SK-N-SH (cell line): ENCODE results near the gene MYO3A. TPM values are rescaled to one million over a fixed set of nuclear protein-coding genes. Genes with fewer than 3 reads are reported as not detected.

Experiments
- CTCF ChIA-PET: fragments of 300-600, 350-600 bp; formaldehyde crosslinking; extraction: SDS; loops from one replicate; lab custom pipeline; 2021; lab: Yijun Ruan, JAX
- POLR2A ChIA-PET: fragments of 350-600 bp; sonication (Branson Sonifier 250); formaldehyde crosslinking; extraction: SDS; loops from one replicate; lab custom pipeline; 2020; ENCODE audit warnings: antibody characterized with exemption, inconsistent platforms; lab: Yijun Ruan, JAX
- DNase-seq: peaks from one replicate; pipeline ENCODE4 v3.0.0; 2012
- H2AFZ ChIP-seq: fragments of 200-600 bp; sonication (generic); 2 replicates; pipeline ENCODE4 v1.8.1; 2016; ENCODE audit warnings: antibody characterized with exemption, mild to moderate bottlenecking, low read depth
- H3F3A ChIP-seq: fragments of 200-600 bp; sonication (generic); replicated peaks from 2 replicates; pipeline ENCODE3; 2016; ENCODE audit warnings: antibody characterized with exemption, mild to moderate bottlenecking; ENCODE audit not compliant: insufficient read depth
- H3K27ac ChIP-seq, 2 experiments: fragments of 200-500 bp in 1 of 2; fragments of 200-600 bp in 1 of 2; sonication (Bioruptor generic) in 1 of 2; sonication (generic), shearing (Covaris generic) in 1 of 2; 2 replicates each; pipeline versions ENCODE4 v1.5.1 to v1.6.1; 2014 to 2016; ENCODE audit warnings: low read depth in 2 of 2, inconsistent platforms in 1 of 2, low read length in 1 of 2, mild to moderate bottlenecking in 1 of 2, mixed read lengths in 1 of 2
- H3K27me3 ChIP-seq: fragments of 200-600 bp; sonication (generic), shearing (Covaris generic); 2 replicates; pipeline ENCODE4 v1.6.1; 2016; ENCODE audit warnings: mixed run types; ENCODE audit not compliant: insufficient read depth
- H3K36me3 ChIP-seq, 2 experiments: fragments of 200-500 bp in 1 of 2; fragments of 200-600 bp in 1 of 2; sonication (Bioruptor generic) in 1 of 2; sonication (generic) in 1 of 2; replicated peaks in 1 of 2; 2 replicates each; pipeline versions ENCODE3 to v1.5.1; 2014 to 2016; ENCODE audit warnings: low read length in 1 of 2, mild to moderate bottlenecking in 1 of 2; ENCODE audit not compliant: insufficient read depth in 2 of 2, control insufficient read depth in 1 of 2
- H3K4me1 ChIP-seq, 2 experiments: fragments of 200-500 bp in 1 of 2; fragments of 200-600 bp in 1 of 2; sonication (Bioruptor generic) in 1 of 2; sonication (generic), shearing (Covaris generic) in 1 of 2; 2 replicates each; pipeline versions ENCODE4 v1.5.1 to v1.6.1; 2014 to 2016; ENCODE audit warnings: low read depth in 1 of 2, low read length in 1 of 2, mixed run types in 1 of 2; ENCODE audit not compliant: insufficient read depth in 2 of 2, control insufficient read depth in 1 of 2
- H3K4me2 ChIP-seq: fragments of 200-600 bp; sonication (generic), shearing (Covaris generic); 2 replicates; pipeline ENCODE4 v1.6.1; 2017; ENCODE audit warnings: mixed run types
- H3K4me3 ChIP-seq, 2 experiments: fragments of 200-500 bp in 1 of 2; fragments of 200-600 bp in 1 of 2; sonication (Bioruptor generic) in 1 of 2; sonication (generic), shearing (Covaris generic) in 1 of 2; 2 replicates each; pipeline versions ENCODE4 v1.5.1 to v1.8.1; 2014 to 2016; ENCODE audit warnings: low read depth in 2 of 2, inconsistent platforms in 1 of 2, low read length in 1 of 2, mild to moderate bottlenecking in 1 of 2, mixed read lengths in 1 of 2, moderate library complexity in 1 of 2
- H3K79me2 ChIP-seq: fragments of 200-600 bp; sonication (generic); 2 replicates; pipeline ENCODE4 v1.8.1; 2017; ENCODE audit warnings: mild to moderate bottlenecking; ENCODE audit not compliant: insufficient read depth
- H3K9ac ChIP-seq: fragments of 200-600 bp; sonication (generic); 2 replicates; pipeline ENCODE4 v1.6.1; 2017; ENCODE audit warnings: mixed run types
- H3K9me2 ChIP-seq: fragments of 200-600 bp; sonication (generic); 2 replicates; pipeline ENCODE4 v1.6.1; 2017; ENCODE audit warnings: mixed run types
- H3K9me3 ChIP-seq: fragments of 200-600 bp; sonication (generic); 2 replicates; pipeline ENCODE4 v1.6.1; 2017; ENCODE audit warnings: mixed run types, mild to moderate bottlenecking, moderate library complexity
- H4K20me1 ChIP-seq: fragments of 200-600 bp; sonication (generic); 2 replicates; pipeline ENCODE4 v1.6.1; 2017; ENCODE audit warnings: mild to moderate bottlenecking, mixed run types; ENCODE audit not compliant: insufficient read depth
- ELF1 ChIP-seq: IDR thresholded peaks from 2 replicates; pipeline ENCODE4 v1.4.0; 2012
- EP300 ChIP-seq, 2 experiments: IDR thresholded peaks; 2 replicates each; pipeline versions ENCODE4 v1.4.0 to v1.6.1; 2012; ENCODE audit warnings: borderline replicate concordance in 1 of 2, low read depth in 1 of 2, low read length in 1 of 2
- FOXJ3 ChIP-seq: sonication (generic); formaldehyde crosslinking; IDR thresholded peaks from 2 replicates; pipeline ENCODE4 v1.5.1; 2020; ENCODE audit warnings: mild to moderate bottlenecking, missing genetic modification reagents
- FOXM1 ChIP-seq: IDR thresholded peaks from 2 replicates; pipeline ENCODE4 v1.4.0; 2012; ENCODE audit warnings: low read depth, mild to moderate bottlenecking
- GATA2 ChIP-seq: sonication (generic); formaldehyde crosslinking; IDR thresholded peaks from 2 replicates; pipeline ENCODE4 v1.5.0; 2020; ENCODE audit warnings: mild to moderate bottlenecking, missing genetic modification reagents
- MAX ChIP-seq: IDR thresholded peaks from 2 replicates; pipeline ENCODE4 v1.4.0; 2012; ENCODE audit warnings: low read depth
- NFIC ChIP-seq: IDR thresholded peaks from 2 replicates; pipeline ENCODE4 v1.4.0; 2012; ENCODE audit warnings: borderline replicate concordance
- PBX3 ChIP-seq: IDR thresholded peaks from 2 replicates; pipeline ENCODE4; 2012
- RAD21 ChIP-seq: IDR thresholded peaks from 2 replicates; pipeline ENCODE4 v1.6.1; 2012; ENCODE audit warnings: mild to moderate bottlenecking, low read length
- RFX5 ChIP-seq: IDR thresholded peaks from 2 replicates; pipeline ENCODE4 v1.6.1; 2012; ENCODE audit warnings: mild to moderate bottlenecking, improper control_type of control experiment, low read length
- RXRA ChIP-seq: IDR thresholded peaks from 2 replicates; pipeline ENCODE4 v1.4.0; 2012; ENCODE audit warnings: low read depth, mild to moderate bottlenecking, borderline replicate concordance
- SMC3 ChIP-seq: IDR thresholded peaks from 2 replicates; pipeline ENCODE4 v1.6.1; 2012; ENCODE audit warnings: low read depth, low read length, improper control_type of control experiment
- USF1 ChIP-seq: IDR thresholded peaks from 2 replicates; pipeline ENCODE4 v1.4.0; 2012; ENCODE audit warnings: low read depth, borderline replicate concordance
- YY1 ChIP-seq: IDR thresholded peaks from 2 replicates; pipeline ENCODE4 v1.4.0; 2012; ENCODE audit warnings: low read depth, mild to moderate bottlenecking
- WGBS: methylation state at CpG from one replicate; pipeline ENCODE4 v1.1.6; 2017; ENCODE audit warnings: low lambda C conversion rate; 5-methylcytosine and 5-hydroxymethylcytosine counted together
- polyA plus RNA-seq, 3 experiments: library from polyadenylated mRNA; depleted of rRNA; stranded (reverse); fragments of >200 nt; gene quantifications; 2 replicates each; pipeline ENCODE4 v1.2.3, GENCODE V29; 2012
- TF ChIP-seq, protein P1 (sequence below): fragments of 150-350 bp; IDR thresholded peaks from 2 replicates; pipeline ENCODE4 v1.6.1; 2017; ENCODE audit warnings: antibody characterized with exemption, low read length, low read depth, borderline replicate concordance

MYO3A gene
- polyA plus RNA-seq, 1 of the 3 experiments (the other 2 are of a cell fraction), result not detected

DNA sequence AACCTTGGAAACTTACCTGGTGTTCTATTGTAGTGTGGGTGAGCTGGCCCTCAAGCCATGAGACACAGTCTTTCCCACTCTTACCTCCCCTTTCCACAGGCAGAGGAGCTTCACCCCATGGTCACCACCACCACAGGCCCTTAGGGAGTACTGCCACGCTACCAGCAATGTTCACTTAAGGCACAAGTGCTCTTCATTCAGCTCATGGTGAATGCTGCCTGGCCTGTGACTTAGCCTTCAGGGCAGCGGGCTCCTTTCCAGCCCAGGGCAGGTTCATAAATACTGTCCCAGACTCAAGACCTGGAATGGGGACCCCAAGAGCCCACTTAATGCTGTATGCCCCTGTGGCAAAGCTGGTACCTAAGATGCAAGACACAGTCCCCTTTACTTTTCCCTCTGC, 109.4 kb downstream of the MYO3A start:
- H3K79me2 ChIP-seq, result no peaks in the 10 kb centered on the region
- no peaks in the 10 kb centered on the region for H3F3A ChIP-seq
- 0% methylated on average over 1 of the region's 2 CpGs for WGBS
- H3K9ac ChIP-seq, result no peak overlapping the region
- ChIA-PET POLR2A (no interaction called here), CTCF (no interaction called here)
- no peaks in the 10 kb centered on the region for H4K20me1 ChIP-seq
- H3K4me1 ChIP-seq, result no peaks in the 10 kb centered on the region
- no peak overlapping the region for H3K27ac ChIP-seq
- H3K9me2 ChIP-seq, result no peaks in the 10 kb centered on the region
- no peak overlapping the region for H2AFZ ChIP-seq
- H3K9me3 ChIP-seq, result no peaks in the 10 kb centered on the region
- no peaks in the 10 kb centered on the region for H3K27me3 ChIP-seq
- H3K4me2 ChIP-seq, result no peak overlapping the region
- TF ChIP-seq MAX, result no peak
- no peak for TF ChIP-seq NFIC
- no peak for TF ChIP-seq USF1
- TF ChIP-seq SMC3, result no peak
- TF ChIP-seq EP300 (IDR thresholded peaks at IDR 0.05; ENCODE audit: borderline replicate concordance in 1 of 2, low read depth in 1 of 2, low read length in 1 of 2), result no peak
- TF ChIP-seq GATA2, result no peak
- no peak for TF ChIP-seq ELF1
- no peak overlapping the region for H3K4me3 ChIP-seq
- DNase-seq, result no peak
- H3K36me3 ChIP-seq, result no peaks in the 10 kb centered on the region

- ChIA-PET CTCF (no interaction called here), POLR2A (no interaction called here)
- no peaks in the 10 kb centered on the region for H3K27me3 ChIP-seq
- no peaks in the 10 kb centered on the region for H4K20me1 ChIP-seq
- WGBS, result 0% methylated on average over 3 of the region's 3 CpGs
- no peak overlapping the region for H2AFZ ChIP-seq
- no peaks in the 10 kb centered on the region for H3K9me3 ChIP-seq
- H3K36me3 ChIP-seq, result no peaks in the 10 kb centered on the region
- no peak for DNase-seq
- no peak for TF ChIP-seq FOXJ3
- no peak for TF ChIP-seq GATA2
- no peak for TF ChIP-seq EP300 (IDR thresholded peaks at IDR 0.05; ENCODE audit: borderline replicate concordance in 1 of 2, low read depth in 1 of 2, low read length in 1 of 2)
- TF ChIP-seq RFX5, result no peak
- TF ChIP-seq USF1, result no peak
- no peak for TF ChIP-seq YY1
- TF ChIP-seq FOXM1, result no peak
- no peak for TF ChIP-seq RAD21
- no peak for TF ChIP-seq PBX3
- TF ChIP-seq NFIC, result no peak
- no peak for TF ChIP-seq RXRA
- TF ChIP-seq, protein P1, sequence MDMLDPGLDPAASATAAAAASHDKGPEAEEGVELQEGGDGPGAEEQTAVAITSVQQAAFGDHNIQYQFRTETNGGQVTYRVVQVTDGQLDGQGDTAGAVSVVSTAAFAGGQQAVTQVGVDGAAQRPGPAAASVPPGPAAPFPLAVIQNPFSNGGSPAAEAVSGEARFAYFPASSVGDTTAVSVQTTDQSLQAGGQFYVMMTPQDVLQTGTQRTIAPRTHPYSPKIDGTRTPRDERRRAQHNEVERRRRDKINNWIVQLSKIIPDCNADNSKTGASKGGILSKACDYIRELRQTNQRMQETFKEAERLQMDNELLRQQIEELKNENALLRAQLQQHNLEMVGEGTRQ, result no peak
- TF ChIP-seq, all 33 proteins: peak for 0
- no peaks in the 10 kb centered on the region for H3K4me1 ChIP-seq
- no peaks in the 10 kb centered on the region for H3K79me2 ChIP-seq
- H3K4me2 ChIP-seq, result no peak overlapping the region
- no peak overlapping the region for H3K27ac ChIP-seq
- H3F3A ChIP-seq, result no peaks in the 10 kb centered on the region
- H3K9ac ChIP-seq, result no peak overlapping the region
- H3K4me3 ChIP-seq, result no peak overlapping the region
- no peaks in the 10 kb centered on the region for H3K9me2 ChIP-seq
Observed at GRCh38 chr10:26044141-26044749, 110.2 kb downstream of the MYO3A start.
